NCI-H446 (cell line): ENCODE measurements around the gene LDB2.

Source experiments
- DNase-seq, 2 experiments: peaks; one replicate each; lab custom pipeline; 2025; lab: John Stamatoyannopoulos, UW

The LDB2 gene

DNA sequence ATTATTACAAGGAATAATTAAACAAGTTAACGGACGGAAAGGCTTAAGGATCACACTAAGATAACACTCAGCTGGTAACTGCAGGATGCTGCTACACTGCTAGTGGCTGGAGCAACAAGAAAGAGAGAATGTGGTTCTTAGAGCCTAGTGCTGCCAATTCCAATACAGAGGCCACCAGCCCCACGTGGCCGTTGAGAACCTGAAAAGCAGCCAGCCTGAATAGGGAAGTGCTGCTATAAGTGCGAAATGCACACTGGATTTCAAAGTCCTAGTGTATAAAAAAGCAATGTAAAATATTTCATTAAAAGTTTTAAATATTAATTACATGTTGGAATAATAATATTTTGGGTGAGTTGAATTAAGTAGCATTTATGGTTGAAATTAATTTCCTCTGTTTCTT lies 414.9 kb downstream of the LDB2 start:
- no peak for DNase-seq

GRCh38 chr4:16480011-16480410 lies 418.4 kb downstream of the LDB2 start:
- no peak for DNase-seq

DNA sequence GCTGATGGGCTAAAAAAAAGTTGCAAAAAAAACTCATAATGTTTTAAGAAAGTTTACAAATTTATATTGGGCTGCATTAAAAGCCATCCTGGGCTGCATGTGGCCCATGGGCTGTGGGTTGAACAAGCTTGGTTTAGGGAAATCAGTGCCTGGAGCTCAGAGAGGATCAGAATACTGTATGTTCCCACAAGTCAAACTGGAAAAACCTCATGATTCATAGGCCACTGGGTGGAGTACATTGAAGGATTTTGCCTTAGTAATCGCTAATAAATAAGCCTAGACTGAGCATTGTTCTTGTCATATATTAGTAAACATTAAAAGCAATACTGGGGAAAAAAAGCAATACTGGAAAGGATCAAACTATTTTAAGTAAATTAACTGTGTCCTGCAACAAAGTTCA lies 425.9 kb downstream of the LDB2 start:
- DNase-seq, result no peak

DNA sequence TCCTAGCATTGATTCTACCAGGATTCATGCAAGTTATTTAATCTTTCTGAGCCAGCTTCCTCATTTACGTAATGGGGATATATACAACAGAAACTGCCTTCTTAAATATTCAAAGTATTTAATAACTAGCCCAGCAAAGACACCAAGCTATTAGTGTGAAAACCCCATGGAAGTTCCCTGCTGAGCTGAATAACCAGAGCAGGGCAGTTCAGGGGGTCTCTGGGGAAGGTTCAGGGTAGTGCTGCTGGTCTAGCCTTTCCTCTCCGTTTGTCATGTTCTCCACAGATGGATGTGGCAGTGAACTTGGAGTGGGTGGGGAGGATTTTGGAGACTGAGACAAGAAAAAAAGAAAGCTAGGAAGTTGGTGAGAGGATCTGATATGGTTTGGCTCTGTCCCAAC lies 431.4 kb downstream of the LDB2 start:
- no peak for DNase-seq

GRCh38 chr4:16466581-16466980 lies 431.9 kb downstream of the LDB2 start:
- DNase-seq, result no peak

DNA sequence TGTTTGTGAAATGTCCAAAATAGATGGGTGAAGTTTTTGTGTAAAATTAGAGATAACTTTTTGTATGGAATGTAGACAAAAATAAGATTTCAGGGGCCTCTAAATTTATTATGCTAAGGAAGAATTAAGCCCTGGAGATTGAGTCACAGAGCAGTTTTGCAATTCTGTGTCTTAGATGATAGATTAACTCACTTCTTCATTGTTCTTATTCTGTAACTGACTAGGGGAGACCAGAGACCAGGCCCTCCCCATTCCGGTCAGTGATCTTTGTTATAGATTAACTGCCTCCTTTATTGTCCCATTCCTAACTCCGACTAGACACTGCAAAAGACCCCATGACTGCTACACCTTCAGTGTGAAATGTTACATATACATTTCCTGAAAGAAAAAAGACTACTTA lies 433.8 kb downstream of the LDB2 start:
- no peak for DNase-seq

- DNase-seq, result no peak
These were observed 435.8 kb downstream of the LDB2 start for GRCh38 chr4:16462656-16463055.

DNA sequence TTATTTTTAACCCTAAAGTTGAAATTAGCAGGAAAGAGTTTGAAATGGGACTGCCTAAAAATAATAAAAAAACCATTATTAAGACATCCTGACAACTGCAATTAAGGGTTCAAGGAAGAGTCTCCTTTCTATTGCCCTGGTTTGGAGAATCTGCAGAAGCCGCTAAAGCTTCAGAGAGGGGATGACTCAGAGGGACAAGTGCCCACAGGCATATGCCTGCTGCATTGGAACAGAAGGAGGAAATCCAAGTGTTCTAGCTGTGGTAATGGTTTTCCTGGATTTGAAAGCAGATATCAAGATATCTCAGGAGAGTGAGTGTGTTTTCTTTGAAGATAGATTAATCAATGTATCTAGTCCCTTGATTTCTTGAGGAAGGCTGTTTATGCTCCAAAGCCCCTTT lies 437.1 kb downstream of the LDB2 start:
- DNase-seq, result no peak

DNA sequence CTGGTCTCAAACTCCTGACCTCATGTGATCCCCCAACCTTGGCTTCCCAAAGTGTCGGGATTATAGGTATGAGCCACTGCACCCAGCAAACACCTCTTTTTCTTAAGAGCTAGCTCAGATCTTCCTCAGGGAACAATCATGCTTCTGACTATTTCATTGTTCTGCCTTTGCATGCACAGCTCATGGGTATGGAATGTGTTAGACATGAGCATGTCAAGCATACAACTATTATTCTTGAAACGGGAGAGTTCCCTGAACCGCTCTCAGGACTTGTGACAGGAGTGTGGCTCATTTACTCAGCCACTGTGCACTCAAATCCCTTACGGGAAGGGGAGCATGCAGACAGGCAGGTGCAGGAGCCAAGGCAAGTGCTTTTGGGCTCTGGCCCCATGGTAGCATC lies 440.5 kb downstream of the LDB2 start:
- DNase-seq, result no peak
